ENCODE results near the gene PAK1.

- TF ChIP-seq CTCF (optimal IDR thresholded peaks at IDR 0.05 in 1 of 3, IDR thresholded peaks at IDR 0.05 in 1 of 3, conservative IDR thresholded peaks at IDR 0.05 in 1 of 3; ENCODE audit: extremely low read depth in 1 of 3, insufficient read depth in 2 of 3, low read length in 3 of 3) (no peak), EZH2 (IDR thresholded peaks at IDR 0.05; ENCODE audit: low read length) (no peak)
Observed at GRCh38 chr11:77374108-77374507, 99.8 kb downstream of the PAK1 start.
